NCI-H1092 treated with DMSO at 0.1 percent for 48 hours (cell line): ENCODE results near the gene PPFIA2.

Source experiments
- DNase-seq: peaks from one replicate; lab custom pipeline; 2025; lab: John Stamatoyannopoulos, UW

PPFIA2 gene

GRCh38 chr12:81546811-81547210, 212.3 kb downstream of the PPFIA2 start:
- DNase-seq, result no peak

DNA sequence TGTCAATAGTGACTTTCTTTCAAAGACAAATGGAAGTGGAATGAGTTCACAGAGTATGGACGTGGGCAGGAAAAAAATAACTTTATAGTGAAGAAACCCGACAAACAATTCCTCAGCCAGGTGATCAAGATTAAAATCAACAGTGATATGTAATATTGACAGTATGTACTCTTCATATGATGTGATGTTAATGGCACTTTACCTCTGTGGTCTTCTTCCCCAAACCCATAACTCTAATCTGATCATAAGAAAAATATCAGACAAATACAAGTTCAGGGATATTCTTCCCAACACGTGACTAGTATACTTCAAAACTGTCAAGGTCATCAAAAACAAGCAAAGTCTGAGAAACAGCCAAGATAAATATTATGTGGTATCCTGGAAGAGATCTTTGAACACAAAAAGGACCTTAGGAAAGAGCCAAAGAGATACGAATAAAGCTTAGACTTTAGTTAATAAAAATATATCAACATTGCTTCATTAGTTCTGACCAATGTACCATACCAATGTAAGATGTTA, 215.5 kb downstream of the PPFIA2 start:
- DNase-seq, result no peak

GRCh38 chr12:81542065-81543010, 216.8 kb downstream of the PPFIA2 start:
- no peak for DNase-seq

- DNase-seq, result no peak
Measured at GRCh38 chr12:81541121-81541520, 218.0 kb downstream of the PPFIA2 start.

DNA sequence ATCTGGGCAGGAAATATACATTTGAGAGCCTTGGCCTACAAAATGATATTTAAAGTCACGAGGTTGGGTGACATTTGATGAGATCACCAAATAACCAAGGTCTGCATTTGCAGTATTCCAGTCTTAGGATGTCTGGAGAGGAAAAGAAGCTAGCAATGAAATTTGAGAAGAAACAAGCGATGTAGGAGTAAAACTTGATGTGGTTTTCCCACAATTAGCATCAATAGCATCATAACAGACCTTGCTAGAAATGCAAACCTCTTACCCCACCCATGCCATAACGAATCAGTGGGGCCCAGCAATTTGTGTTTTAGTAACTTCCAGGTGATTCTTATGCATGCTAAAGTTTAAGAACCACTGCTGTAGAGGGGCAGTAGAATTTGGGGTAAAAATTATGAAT, 219.9 kb downstream of the PPFIA2 start:
- no peak for DNase-seq

- no peak for DNase-seq
Measured at GRCh38 chr12:81533054-81533453, 226.1 kb downstream of the PPFIA2 start.

DNA sequence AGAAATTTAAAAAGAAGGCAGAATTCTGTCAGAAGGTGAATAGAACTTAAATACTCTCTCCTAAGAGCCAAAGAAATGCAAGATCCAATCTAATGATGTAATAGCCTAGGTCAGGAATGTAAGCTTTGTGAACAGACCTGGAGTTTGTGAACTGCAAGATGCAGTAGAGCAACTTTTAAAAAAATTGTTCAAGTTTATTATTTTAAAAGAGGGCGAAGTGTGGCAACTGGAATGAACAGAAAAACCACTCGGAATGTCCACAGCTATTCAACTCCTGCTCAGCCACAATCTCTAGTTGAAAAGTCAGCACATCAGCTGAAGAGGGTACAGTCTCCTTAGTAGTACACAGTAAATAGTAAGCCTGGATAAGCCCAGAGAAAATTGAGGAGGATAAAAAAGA, 228.8 kb downstream of the PPFIA2 start:
- no peak for DNase-seq

GRCh38 chr12:81520064-81520945, 238.8 kb downstream of the PPFIA2 start:
- DNase-seq, result no peak

- no peak for DNase-seq
Measured at GRCh38 chr12:81518638-81519037, 240.5 kb downstream of the PPFIA2 start.

DNA sequence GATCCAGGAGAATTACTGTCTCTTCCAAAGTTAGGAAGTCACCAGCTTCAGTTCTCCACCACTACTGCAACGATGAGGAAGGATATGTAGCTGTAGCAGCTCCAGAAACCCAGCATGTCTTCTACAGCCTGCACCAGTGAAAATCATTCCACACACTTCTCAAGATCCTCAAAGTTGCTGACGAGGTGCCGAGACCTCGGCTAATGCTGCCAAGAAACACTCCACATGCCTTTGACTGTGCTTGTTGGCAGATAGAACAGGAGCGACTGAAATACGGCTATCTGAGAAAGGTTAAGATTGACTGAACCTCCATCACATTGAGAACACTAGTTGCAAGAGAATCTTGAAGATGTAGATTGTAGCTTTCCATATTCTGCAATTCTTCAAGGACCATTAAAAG, 241.9 kb downstream of the PPFIA2 start:
- no peak for DNase-seq

GRCh38 chr12:81502912-81503695, 256.0 kb downstream of the PPFIA2 start:
- no peak for DNase-seq

- no peak for DNase-seq
Measured at GRCh38 chr12:81500788-81501187, 258.4 kb downstream of the PPFIA2 start.

DNA sequence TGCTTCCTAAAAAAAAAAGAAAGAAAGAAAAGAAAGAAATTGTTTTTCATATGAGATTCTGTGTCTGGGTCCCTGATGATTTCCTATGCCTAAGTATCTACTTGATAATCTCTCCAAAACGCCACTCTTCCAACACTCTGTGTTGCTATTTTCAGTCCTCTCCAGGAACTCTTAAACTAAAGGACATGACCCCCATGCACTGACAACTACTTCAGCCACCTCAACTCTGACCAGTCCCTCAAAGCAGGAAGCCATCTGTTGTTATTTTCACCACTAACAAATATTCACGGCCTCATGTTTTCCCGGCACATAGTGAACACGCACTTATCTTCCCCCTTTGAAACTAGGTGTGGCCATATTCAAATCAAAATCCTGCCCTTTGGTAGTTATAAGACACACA, 259.3 kb downstream of the PPFIA2 start:
- no peak for DNase-seq

DNA sequence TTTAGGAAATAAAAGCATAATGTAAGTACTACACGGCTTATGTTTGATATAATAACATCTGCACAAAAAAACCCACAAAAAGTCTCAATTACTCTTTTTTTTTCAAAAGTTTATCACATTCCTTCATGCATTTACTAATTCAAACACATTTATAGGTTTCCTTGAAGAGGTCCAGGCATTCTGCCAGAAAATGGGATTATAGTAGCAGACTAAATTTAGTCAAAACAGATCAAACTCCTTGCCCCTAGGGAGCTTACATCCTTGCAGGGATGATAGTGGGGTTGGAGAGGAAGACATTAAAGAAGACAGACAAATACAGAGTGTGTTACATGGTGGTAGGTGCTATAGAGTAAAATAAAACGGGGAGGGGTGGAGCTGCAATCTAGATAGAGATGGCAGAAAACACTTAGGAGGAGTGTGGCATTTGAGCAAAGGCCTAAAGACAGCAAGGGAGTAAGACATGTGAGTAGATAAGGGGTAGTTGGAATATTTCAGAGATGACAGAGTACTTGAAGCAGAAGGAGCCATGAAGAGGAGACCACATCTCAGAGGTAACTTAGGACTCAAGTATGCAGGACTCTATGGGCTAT, 266.9 kb downstream of the PPFIA2 start:
- DNase-seq, result no peak

GRCh38 chr12:81472934-81473333, 286.2 kb downstream of the PPFIA2 start:
- DNase-seq, result no peak

GRCh38 chr12:81470923-81471322, 288.2 kb downstream of the PPFIA2 start:
- no peak for DNase-seq

- DNase-seq, result no peak
Measured at GRCh38 chr12:81468206-81468605, 290.9 kb downstream of the PPFIA2 start.

GRCh38 chr12:81465876-81466275, 293.3 kb downstream of the PPFIA2 start:
- DNase-seq, result no peak

GRCh38 chr12:81465191-81465590, 294.0 kb downstream of the PPFIA2 start:
- no peak for DNase-seq

DNA sequence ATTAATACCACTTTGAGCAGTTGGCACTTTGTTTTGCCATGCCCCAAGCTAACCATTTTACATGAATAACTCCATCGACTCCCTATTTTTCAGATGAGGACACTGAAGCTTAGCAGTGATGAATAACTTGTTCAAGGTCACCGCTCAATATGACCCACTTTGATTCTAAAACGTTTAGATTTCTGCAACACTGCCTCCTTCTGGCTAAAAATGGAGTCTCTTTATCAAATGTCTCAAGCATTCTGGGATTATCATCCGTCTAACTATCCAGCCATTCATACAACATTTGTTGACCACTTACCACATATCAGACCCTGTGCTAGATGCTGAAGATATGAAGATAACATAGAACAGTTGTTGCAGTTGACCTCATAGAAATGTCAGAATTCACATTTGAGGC, 298.0 kb downstream of the PPFIA2 start:
- no peak for DNase-seq

- DNase-seq, result peak; percentile 33
Measured at GRCh38 chr12:81450920-81451739, 308.0 kb downstream of the PPFIA2 start.
